Measurements from ENCODE around the gene GAS2L2.
"Not testable (repeated sequence)": the region's sequence is repeated elsewhere in the genome, so short reads cannot be mapped to it uniquely, and the experiment has no call there.

The GAS2L2 gene

GRCh38 chr17:35773129-35773528 lies 20.1 kb upstream of the GAS2L2 start:
- no peak for DNase-seq (ENCODE audit: low spot score)

DNA sequence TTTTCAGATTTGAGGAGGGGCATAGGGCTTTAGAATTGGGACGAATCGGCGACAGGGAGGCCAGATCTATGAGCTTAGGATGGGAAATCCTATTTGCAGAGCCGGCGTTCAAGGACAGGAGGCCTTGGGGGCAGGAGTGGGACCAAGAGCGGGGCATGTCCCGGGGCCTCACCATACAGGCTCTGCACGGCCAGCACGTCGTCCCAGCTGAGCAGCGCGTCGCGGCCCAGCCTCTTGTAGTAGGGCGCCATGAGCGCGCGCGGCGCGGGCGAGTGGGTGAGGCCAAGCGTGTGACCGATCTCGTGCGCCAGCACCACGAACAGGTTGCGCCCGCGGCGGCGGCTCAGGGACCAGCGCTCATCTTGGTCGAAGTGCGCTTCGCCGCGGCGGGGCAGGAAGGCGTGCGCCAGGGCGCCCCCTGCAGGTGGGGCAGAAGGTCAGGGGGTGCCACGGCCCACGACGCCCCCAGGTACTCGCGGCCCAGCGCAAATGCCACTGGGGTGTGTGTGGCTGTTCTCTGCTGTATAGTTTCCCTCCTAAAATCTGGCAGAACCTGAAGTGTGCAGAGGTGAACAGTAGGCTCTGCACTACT lies 17.0 kb upstream of the GAS2L2 start:
- no peak for DNase-seq (ENCODE audit: low spot score)

DNA sequence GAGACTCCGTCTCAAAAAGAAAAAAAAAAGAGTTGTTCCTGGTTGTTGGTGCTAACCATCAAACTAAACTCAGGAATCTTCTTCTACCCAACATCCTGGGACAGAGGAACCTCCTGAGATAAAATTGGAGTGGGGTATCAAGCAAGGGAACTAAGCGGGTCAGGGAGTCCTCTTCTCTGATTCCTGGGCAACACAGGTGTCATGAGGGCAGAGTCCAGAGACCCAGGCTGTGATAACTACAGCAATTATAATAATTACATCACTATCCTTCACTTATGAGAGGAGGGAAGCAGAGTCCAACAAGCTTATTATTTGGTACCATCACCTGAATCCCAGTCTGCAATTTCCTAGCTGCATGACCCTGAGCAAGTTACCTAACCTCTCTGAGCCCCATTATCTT lies 15.8 kb upstream of the GAS2L2 start:
- no peak for DNase-seq (ENCODE audit: low spot score)

GRCh38 chr17:35766903-35767510 lies 14.0 kb upstream of the GAS2L2 start:
- peak; percentile 48 for DNase-seq (ENCODE audit: low spot score)

- no peak for DNase-seq (ENCODE audit: low spot score)
Measured at GRCh38 chr17:35766489-35766877, 13.4 kb upstream of the GAS2L2 start.

GRCh38 chr17:35765756-35766488 lies 12.9 kb upstream of the GAS2L2 start:
- DNase-seq (ENCODE audit: low spot score), result no peak

GRCh38 chr17:35765086-35765710 lies 12.2 kb upstream of the GAS2L2 start:
- DNase-seq (ENCODE audit: low spot score), result no peak

DNA sequence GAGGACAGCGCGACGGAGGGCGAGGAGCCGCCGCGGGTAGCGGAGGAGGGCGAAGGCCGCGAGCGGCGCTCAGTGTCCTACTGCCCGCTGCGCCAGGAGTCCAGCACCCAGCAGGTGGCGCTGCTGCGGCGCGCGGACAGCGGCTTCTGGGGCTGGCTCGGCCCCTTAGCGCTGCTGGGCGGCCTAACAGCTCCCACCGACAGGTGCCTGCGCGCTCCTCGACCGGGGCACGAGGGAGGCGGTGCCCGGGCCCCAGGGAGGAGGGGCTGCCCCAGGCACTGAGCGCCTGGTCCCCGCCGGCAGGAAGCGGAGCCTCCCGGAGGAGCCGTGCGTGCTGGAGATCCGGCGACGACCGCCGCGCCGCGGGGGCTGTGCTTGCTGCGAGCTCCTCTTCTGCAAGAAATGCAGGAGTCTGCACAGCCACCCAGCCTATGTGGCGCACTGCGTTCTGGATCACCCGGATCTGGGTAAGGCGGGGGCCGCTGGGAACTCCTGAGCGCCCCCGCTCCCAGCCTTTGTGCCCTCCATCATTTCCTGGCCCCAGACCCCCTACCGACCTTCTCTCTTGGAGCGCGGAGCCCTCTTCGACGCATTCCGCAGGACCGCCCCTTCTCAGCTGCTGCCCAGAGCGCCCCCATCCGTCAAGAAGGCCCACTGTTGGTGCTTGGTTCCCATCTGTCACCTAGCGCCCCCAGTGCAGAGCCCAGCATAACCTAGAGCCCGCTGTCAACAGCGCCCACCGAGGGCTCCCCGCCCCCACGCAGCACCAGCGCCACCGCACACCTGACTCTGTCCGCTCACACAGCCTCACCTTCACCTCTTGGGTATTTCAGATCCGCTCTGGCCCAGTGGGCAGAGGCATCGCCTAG lies 11.3 kb upstream of the GAS2L2 start:
- peak; percentile 87 for DNase-seq (ENCODE audit: low spot score)

DNA sequence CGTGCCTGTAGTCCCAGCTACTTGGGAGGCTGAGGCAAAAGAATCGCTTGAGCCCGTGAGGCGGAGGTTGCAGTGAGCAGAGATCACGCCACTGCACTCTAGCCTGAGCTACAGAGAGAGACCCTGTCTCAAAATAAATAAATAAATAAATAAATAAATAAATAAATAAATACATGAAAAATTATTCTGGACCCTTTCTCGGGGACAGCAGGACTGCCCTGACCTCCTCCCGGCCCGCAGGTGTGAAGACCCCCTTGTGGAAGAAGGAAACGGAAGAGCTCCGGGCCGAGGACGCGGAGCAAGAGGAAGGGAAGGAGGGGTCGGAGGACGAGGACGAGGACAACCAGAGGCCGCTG lies 10.7 kb upstream of the GAS2L2 start:
- no peak for DNase-seq (ENCODE audit: low spot score)

- no peak for DNase-seq (ENCODE audit: low spot score)
Measured at GRCh38 chr17:35761601-35762000, 8.6 kb upstream of the GAS2L2 start.

DNA sequence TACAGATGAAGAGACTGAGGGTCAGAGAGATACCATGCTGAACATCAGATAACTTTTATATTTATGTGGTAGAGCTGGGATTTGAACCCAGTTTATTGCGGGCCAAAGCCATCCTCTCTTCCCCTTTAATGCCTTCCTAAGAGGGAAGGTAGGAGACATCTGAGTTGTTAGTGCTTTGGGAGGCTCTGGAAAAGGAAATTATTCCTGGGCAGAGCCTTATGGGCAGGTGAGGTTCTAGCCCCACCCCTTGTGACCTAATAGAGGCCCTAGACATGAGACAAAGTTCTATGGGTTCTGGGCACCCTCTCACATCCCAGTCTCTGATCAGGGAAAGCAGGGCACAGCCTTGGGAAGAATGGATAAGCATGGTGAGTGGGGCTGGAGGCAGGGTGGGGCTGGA lies 7.5 kb upstream of the GAS2L2 start, which contains the start of gene C17orf50:
Gene C17orf50 (plus strand): TSS at position 301 of the 400 bp plus-strand sequence. CDS start 55 bp downstream, at position 356.
- no peak for DNase-seq (ENCODE audit: low spot score)

GRCh38 chr17:35757243-35757642 lies 4.2 kb upstream of the GAS2L2 start:
- DNase-seq (ENCODE audit: low spot score), result no peak

DNA sequence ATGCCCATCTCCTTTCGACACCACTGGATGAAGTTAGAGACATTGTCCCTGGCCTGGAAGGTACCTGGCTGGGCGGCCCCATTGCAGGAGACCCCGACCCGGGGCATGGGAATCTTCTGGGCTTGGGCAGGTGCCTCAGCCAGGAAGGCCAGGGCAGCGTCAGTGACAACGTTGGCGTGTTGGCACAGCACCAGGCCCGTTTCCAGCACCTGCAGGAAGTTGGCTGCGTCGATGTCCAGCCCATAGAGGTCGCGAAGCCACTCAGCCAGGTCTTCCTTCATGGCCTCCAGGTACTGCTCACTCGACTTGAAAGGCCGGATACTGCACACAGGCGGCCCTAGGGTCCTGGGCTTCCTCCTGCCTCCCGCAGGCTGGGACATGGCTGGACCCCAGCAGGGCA lies 568 bp downstream of the GAS2L2 start:
- no peak for DNase-seq (ENCODE audit: low spot score)

GRCh38 chr17:35751541-35751940 lies 1.5 kb downstream of the GAS2L2 start:
- DNase-seq (ENCODE audit: low spot score), result not testable (repeated sequence)

GRCh38 chr17:35750526-35751395 lies 2.3 kb downstream of the GAS2L2 start:
- DNase-seq (ENCODE audit: low spot score), result no peak

GRCh38 chr17:35749560-35750412 lies 3.3 kb downstream of the GAS2L2 start:
- no peak for DNase-seq (ENCODE audit: low spot score)

DNA sequence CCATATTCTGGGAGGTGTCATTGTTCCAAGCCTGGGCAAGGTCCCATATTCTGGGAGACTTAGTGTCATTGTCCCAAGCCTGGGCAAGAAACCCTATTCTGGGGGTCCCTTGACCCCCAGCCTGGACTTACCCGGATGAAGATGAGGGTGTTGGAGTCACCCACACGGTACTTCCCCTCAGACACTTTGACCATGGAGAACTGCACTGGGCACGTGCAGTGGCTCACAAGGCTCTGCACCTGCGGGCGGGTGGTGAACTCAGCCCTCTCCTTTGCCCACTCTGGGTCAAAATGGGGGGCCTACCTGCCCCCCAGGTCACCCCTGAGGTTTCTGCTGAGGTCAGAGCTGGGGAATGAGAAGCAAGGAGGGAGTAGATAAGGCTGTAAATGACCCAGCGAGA lies 4.1 kb downstream of the GAS2L2 start:
- DNase-seq (ENCODE audit: low spot score), result no peak

- DNase-seq (ENCODE audit: low spot score), result no peak
Measured at GRCh38 chr17:35748341-35748841, 4.6 kb downstream of the GAS2L2 start.

GRCh38 chr17:35747540-35748017 lies 5.5 kb downstream of the GAS2L2 start:
- DNase-seq (ENCODE audit: low spot score), result peak; percentile 90
